Measurements from ENCODE around the gene PSME3. TPM values are rescaled to one million over a fixed set of nuclear protein-coding genes. Genes with fewer than 3 reads are reported as not detected.

PSME3 gene
- polyA plus RNA-seq, 1 experiment: 65.7 TPM

DNA sequence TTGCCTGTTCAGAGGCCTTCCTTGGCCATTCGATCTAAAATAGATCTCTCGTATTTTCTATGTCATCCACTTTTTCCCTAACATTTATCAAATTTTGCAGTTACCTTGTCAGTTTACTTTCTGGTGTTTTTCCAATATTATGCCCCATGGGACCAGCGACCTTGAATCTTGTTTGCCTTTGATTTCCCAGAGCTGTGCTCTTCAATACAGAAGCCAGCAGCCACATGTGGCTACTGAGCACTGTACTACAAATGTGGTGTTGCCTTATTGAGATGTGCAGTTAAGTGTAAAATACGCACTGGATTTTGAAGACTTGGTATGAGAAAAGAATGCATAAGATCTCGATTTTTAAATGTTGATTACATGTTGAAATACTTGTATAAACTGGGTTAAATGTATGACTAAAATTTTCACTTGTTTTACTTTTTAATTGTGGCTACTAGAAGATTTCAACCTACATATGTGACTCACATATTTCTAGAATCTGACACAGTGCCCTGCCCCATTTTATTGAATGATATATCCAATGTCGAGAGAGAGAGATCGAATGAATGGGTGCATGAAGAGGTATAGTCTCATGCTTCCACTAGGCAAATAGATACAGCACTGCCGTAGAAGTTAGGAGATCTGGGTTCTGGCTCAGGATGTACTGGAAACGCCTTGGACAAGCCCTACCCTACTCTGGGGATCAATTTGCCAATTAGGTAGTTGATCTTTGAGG lies 824 bp upstream of the PSME3 start:
- CTCF ChIA-PET: interaction anchor here (1.3 to 5.5 kb wide), 2 partner anchors 9 to 166 kb away, joined by 3 to 34 read pairs; partner anchors contain the start of genes BECN1 and RPL27
- Histone ChIP-seq H3K36me3 (ENCODE audit: control insufficient read depth, insufficient read depth, low read length) (peaks cover 2% of the 10 kb centered on the region), H3K4me3 (ENCODE audit: low read depth, low read length) (peak overlapping the region; percentile 74), H3K27me3 (ENCODE audit: control insufficient read depth, insufficient read depth, low read length) (0 out of 2 replicates have a peak, but pooled peaks cover 1% of the 10 kb centered on the region)
- TF ChIP-seq, protein P1, sequence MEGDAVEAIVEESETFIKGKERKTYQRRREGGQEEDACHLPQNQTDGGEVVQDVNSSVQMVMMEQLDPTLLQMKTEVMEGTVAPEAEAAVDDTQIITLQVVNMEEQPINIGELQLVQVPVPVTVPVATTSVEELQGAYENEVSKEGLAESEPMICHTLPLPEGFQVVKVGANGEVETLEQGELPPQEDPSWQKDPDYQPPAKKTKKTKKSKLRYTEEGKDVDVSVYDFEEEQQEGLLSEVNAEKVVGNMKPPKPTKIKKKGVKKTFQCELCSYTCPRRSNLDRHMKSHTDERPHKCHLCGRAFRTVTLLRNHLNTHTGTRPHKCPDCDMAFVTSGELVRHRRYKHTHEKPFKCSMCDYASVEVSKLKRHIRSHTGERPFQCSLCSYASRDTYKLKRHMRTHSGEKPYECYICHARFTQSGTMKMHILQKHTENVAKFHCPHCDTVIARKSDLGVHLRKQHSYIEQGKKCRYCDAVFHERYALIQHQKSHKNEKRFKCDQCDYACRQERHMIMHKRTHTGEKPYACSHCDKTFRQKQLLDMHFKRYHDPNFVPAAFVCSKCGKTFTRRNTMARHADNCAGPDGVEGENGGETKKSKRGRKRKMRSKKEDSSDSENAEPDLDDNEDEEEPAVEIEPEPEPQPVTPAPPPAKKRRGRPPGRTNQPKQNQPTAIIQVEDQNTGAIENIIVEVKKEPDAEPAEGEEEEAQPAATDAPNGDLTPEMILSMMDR (IDR thresholded peaks at IDR 0.05; ENCODE audit: insufficient read depth, low read depth, low read length): no peak
- POLR2A ChIA-PET: interaction anchor here (1.3 kb wide), 1 partner anchor 8 kb away, joined by 8 read pairs; the partner anchor contains the start of gene BECN1
- DNase-seq (ENCODE audit: low read depth): no peak

DNA sequence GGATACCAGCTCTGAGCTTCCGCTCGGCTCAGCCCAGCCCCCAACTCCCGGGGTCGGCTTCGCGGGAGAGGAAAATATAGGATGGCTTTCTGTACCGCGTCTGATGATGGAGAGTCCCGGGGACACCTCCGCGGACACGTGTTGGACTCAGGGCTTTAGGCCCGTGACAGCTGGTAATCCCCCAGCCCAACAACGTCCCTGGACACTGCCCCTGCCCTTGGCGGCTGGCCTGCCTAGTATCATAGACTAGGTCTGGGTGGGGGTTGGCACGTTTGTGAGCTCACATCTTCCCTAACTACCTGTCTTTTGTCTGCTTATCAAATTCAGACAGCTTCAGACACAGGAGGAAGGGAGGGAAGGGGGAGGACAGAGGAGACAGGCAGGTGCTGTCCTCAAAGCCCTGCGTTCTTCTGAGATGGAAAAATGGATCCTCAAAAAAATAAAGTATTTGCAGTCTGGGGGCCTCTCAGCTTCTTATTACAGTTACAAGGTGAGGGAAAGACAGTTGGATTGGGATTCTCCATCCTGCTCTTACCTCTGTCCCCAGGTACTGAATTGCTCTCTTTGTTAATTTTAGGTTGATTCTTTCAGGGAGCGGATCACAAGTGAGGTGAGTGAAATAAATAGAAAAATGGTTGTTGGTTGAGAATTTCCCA lies 698 bp downstream of the PSME3 start:
- no peak for DNase-seq (ENCODE audit: low read depth)
- POLR2A ChIA-PET: interaction anchor here (0.6 kb wide), 1 partner anchor 92 kb away, joined by 11 read pairs; no protein-coding TSS in a partner anchor
- CTCF ChIA-PET: interaction anchor here (1.1 to 5.5 kb wide), 4 partner anchors 11 to 164 kb away, joined by 3 to 34 read pairs (median 5); partner anchors contain the start of genes BECN1 and RPL27
- peaks cover 7% of the 10 kb centered on the region for H3K36me3 ChIP-seq (ENCODE audit: control insufficient read depth, insufficient read depth, low read length)
- peak overlapping the region; percentile 74 for H3K4me3 ChIP-seq (ENCODE audit: low read depth, low read length)
- no peaks in the 10 kb centered on the region for H3K27me3 ChIP-seq (ENCODE audit: control insufficient read depth, insufficient read depth, low read length)
- TF ChIP-seq, protein P1 (IDR thresholded peaks at IDR 0.05; ENCODE audit: insufficient read depth, low read depth, low read length): no peak

DNA sequence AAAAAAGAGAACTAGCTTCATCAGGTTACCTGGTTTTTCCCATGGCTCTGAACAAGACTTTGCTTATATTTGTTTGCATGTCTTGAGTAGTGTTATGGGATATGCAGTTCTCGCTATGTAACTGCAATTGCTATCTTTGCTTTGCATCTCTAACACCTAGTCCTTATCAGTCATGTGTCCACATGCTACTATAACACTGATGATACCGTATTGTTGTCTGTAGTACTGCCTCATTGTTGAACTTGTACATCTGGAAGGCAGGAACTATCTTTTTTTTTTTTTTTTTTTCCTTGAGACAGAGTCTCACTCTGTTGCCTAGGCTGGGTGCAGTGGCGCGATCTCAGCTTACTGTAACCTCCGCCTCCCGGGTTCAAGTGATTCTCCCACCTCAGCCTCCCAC lies 2.5 kb downstream of the PSME3 start:
- peaks cover 7% of the 10 kb centered on the region for H3K36me3 ChIP-seq (ENCODE audit: control insufficient read depth, insufficient read depth, low read length)
- TF ChIP-seq, protein P1 (IDR thresholded peaks at IDR 0.05; ENCODE audit: insufficient read depth, low read depth, low read length): no peak
- no peak for DNase-seq (ENCODE audit: low read depth)
- ChIA-PET POLR2A (interaction anchor here (0.7 kb wide), 1 partner anchor 11 kb away, joined by 4 read pairs; no protein-coding TSS in a partner anchor), CTCF (interaction anchor here (1.1 to 5.5 kb wide), 5 partner anchors 8 to 162 kb away, joined by 3 to 34 read pairs (median 5); partner anchors contain the start of genes AOC2, BECN1 and RPL27)
- H3K4me3 ChIP-seq (ENCODE audit: low read depth, low read length): no peak overlapping the region
- H3K27me3 ChIP-seq (ENCODE audit: control insufficient read depth, insufficient read depth, low read length): no peaks in the 10 kb centered on the region

DNA sequence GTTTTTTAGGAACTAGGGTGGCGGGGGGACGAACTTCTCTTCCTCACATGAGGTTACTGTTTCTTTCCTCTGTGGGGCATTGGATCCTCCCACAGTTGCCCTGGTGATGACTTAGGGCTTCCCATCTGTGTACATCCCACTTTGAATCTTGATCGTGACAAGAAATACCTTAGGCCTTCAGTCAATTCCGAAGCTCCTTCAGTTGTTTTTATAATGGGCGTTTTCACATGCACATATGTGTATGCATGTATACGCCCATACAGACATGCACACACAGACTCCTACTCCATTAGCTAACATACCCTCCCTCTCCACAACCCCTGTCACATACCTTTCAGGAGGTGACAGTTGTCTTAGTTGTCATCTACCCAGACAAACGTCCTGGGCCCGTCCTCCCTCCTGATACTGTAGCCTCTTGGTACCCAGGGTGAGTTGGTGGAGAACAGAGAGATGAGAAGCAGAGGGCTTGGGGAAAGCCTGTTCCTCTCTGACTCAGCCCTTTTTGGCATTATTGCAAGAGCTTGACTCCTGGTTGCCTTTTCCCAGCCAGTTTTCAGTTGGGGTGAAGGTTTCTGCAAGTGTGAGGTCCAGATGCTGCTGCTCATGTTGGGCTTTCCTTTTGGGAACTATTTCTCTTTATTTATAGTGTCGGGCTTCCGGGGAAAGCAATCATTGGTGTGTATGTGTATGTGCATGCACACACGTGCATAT lies 8.9 kb downstream of the PSME3 start:
- no peak overlapping the region for H3K4me3 ChIP-seq (ENCODE audit: low read depth, low read length)
- H3K36me3 ChIP-seq (ENCODE audit: control insufficient read depth, insufficient read depth, low read length): peaks cover 21% of the 10 kb centered on the region
- ChIA-PET POLR2A (no interaction called here), CTCF (interaction anchor here (0.9 to 7.9 kb wide), 9 partner anchors 18 to 156 kb away, joined by 3 to 62 read pairs (median 8); partner anchors contain the start of genes BECN1 and RPL27)
- TF ChIP-seq, protein P1 (IDR thresholded peaks at IDR 0.05; ENCODE audit: insufficient read depth, low read depth, low read length): no peak
- H3K27me3 ChIP-seq (ENCODE audit: control insufficient read depth, insufficient read depth, low read length): no peaks in the 10 kb centered on the region
- no peak for DNase-seq (ENCODE audit: low read depth)

Measured in BJ (cell line).